Skin of body (tissue), 2 donors: ENCODE data around the gene PDCD1. TPM values are rescaled to one million over a fixed set of nuclear protein-coding genes. Genes with fewer than 3 reads are reported as not detected.
"Not testable (repeated sequence)": the region's sequence is repeated elsewhere in the genome, so short reads cannot be mapped to it uniquely, and the experiment has no call there.

Experiments
- DNase-seq: peaks from one replicate; lab custom pipeline; 2025; lab: John Stamatoyannopoulos, UW
- total RNA-seq: library from RNA; depleted of rRNA; stranded (reverse); fragments of >200 nt; gene quantifications from one replicate; pipeline ENCODE4 v1.2.3, GENCODE V29; 2014

Gene PDCD1
- total RNA-seq, 1 donor from 2014 or later, result 0.10 TPM

GRCh38 chr2:241801611-241802420 lies 56.9 kb downstream of the PDCD1 start:
- no peak for DNase-seq

GRCh38 chr2:241800198-241800903 lies 58.3 kb downstream of the PDCD1 start:
- DNase-seq, result not testable (repeated sequence)

Other genes starting within 250 kb of the PDCD1 start
- 20.0 TPM for gene THAP4, start 221.7 kb downstream of the PDCD1 start, total RNA-seq
- 50.2 TPM for gene ATG4B, start 221.2 kb downstream of the PDCD1 start, total RNA-seq
- 13.8 TPM for gene DTYMK, start 172.1 kb downstream of the PDCD1 start, total RNA-seq
- gene ING5, start 156.9 kb downstream of the PDCD1 start, total RNA-seq, result 32.4 TPM
- gene D2HGDH, start 124.3 kb downstream of the PDCD1 start, total RNA-seq, result 16.4 TPM
- 0.30 TPM for gene GAL3ST2, start 82.1 kb downstream of the PDCD1 start, total RNA-seq
- 0.30 TPM for gene NEU4, start 49.7 kb downstream of the PDCD1 start, total RNA-seq
- not detected for gene RTP5, start 10.8 kb upstream of the PDCD1 start, total RNA-seq